COLO829 (cell line): ENCODE measurements around the gene MRPL36.
"Not testable (repeated sequence)": the region's sequence is repeated elsewhere in the genome, so short reads cannot be mapped to it uniquely, and the experiment has no call there.

Source experiments
- DNase-seq: peaks from one replicate; pipeline ENCODE4 v3.0.0; 2012; ENCODE audit warnings: low spot score

MRPL36 gene

GRCh38 chr5:1799602-1800471 lies at the start of gene MRPL36:
Gene MRPL36 (minus strand): TSS chr5:1799837. CDS start chr5:1798935, 902 bp downstream.
- DNase-seq = peak; percentile 87

DNA sequence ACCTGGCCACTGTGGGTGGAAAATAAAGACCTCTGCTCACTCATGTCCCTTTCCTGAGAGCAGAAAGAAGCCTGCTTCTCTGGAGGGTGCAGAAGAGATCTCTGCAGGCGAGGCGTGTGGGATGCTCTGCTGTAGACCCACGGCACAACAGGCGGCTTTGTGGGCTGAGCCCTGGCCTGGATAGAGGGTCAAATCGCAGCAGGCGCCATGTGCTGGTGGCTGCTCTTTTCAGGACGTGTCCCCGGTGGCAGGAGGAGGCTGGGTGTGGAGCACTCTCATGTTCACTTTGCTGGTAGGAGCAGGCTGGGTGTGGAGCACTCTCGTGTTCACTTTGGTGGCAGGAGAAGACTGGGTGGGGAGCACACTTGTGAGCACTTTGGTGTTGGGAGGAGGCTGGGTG lies 48.0 kb upstream of the MRPL36 start:
- DNase-seq = no peak

- DNase-seq = no peak
Measured at GRCh38 chr5:1847056-1847455, 47.4 kb upstream of the MRPL36 start.

- DNase-seq = no peak
Measured at GRCh38 chr5:1846583-1846982, 46.9 kb upstream of the MRPL36 start.

DNA sequence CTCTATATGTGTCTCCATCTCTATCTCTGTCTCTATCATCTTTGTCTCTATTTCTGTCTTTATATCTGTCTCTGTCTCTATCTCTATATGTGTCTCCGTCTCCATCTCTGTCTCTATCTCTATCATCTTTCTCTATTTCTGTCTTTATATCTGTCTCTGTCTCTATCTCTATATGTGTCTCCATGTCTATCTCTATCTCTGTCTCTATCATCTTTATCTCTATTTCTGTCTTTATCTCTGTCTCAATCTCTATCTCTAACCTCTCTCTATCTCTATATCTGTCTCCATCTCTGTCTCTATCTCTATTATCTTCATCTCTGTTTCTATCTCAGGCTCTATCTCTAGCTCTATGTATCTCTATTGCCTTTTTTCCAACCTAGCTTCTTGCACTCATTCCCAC lies 46.1 kb upstream of the MRPL36 start:
- DNase-seq = no peak

- DNase-seq = no peak
Measured at GRCh38 chr5:1844708-1845436, 45.2 kb upstream of the MRPL36 start.

- DNase-seq = not testable (repeated sequence)
Measured at GRCh38 chr5:1843761-1844160, 44.1 kb upstream of the MRPL36 start.

- no peak for DNase-seq
Measured at GRCh38 chr5:1842004-1842819, 42.6 kb upstream of the MRPL36 start.

- no peak for DNase-seq
Measured at GRCh38 chr5:1840741-1841521, 41.3 kb upstream of the MRPL36 start.

DNA sequence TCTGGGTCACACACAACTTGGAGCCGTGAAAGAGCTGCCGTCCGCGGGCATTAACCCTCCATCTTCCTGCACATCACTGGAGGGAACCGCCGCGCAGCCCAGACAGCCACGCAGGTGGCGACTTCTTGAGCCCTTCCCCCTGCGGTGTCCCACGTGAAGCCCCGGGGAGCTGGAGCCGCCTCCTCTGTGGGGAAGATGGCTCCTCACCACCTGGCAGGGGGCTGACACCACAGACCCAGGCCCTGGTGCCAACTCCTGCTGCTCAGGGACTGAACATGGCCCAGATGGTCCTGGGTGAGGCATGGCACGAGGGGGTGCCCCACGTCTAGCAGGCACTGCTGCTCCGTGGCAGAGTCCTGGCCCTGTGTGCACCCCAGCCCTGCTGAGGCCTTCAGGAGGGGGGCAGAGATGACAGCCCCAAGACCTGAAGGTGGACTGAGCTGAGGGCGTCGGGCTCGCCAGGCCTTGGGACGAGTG lies 40.5 kb upstream of the MRPL36 start:
- no peak for DNase-seq

DNA sequence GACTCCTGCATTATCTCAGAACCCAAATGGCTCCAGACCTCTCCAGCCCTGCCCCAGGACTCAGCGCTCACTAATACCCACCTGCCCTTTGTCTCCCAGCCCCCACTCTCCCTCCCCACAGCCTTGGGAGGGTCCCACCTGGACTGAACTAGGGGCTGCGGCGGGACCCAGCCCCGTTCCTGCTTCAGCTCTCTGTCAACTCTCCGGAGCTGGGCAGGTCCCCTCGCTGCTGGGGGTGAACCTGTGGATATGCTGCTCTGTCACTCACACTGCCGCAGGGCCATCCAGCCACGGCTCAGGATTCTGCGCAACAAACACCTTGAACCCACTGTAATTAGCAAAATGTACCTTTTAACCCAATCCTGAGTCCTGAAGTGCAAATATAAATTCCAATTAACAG lies 38.4 kb upstream of the MRPL36 start:
- no peak for DNase-seq

- DNase-seq = no peak
Measured at GRCh38 chr5:1836891-1837880, 37.5 kb upstream of the MRPL36 start.

DNA sequence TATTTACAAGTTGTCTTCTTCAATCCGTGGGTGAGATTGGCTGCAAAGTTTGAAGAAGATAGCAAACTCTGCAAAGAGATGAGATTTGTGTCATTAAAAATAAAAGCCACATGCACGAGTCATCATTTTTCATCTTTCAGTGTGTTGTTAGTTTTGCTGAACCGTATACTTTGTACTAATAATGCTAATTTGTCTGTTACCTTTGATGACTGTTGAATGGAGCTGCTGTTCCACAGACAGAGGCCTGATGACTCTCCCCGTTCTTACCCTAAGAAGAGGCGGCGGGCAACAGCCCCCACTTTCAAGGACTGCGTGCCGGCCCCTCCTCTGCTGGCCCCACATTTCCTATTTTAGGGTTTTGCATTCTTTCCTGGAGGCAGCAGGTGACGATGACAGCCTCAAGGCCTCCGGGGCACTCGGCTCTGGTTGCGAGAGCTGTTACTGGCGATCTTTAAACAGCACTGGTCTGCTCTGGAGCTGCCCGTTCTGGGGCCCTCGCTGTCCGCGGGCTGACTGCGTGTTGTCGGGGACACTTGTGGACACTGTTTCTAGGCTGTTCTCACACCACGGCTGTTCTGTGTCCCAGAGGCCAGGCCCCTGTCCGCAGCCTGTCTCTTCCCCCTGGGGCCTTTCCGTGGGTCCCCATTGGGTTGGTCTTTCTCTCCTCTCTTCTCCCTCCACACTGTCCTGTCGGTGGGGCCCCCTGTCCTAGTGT lies 36.7 kb upstream of the MRPL36 start:
- no peak for DNase-seq

GRCh38 chr5:1835431-1835830 lies 35.8 kb upstream of the MRPL36 start:
- DNase-seq = no peak

- DNase-seq = no peak
Measured at GRCh38 chr5:1834721-1835429, 35.2 kb upstream of the MRPL36 start.

GRCh38 chr5:1834022-1834551 lies 34.5 kb upstream of the MRPL36 start:
- DNase-seq = no peak

DNA sequence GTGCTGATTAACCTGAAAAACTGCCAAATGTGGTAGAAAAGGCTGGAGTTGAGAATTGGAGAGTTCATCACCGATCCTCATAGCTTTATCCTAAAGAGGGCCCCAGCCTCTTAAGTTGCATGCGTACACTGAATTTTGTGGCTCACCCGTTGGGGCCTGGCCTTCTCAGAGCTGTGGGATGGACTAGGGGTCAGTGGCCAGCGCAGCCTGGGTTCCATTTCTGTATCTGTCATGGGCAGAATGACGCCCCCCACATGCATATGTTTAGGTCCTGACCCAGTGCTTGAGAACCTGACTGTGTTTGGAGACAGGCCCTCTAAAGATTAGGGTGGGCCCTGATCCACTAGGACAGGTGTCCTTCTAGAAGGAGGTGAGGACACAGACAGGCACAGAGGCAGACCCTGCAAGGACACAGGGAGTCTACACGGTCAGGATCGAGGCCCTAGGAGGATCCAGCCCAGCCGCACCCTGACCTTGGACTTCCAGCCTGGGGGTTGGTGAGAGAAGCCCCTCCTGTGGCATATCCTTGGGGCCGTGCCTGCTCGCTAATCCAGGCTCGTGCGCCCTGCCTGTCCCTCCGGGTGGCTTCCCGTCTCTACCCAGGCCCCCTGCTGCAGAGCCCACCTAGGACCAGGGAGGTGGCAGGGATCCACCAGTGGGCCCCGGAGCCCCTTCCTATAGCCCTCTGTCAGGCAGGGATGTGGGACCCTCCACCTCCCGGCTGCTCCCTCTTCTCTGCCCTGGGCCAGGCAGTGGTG lies 33.8 kb upstream of the MRPL36 start:
- DNase-seq = no peak
